Activated naive CD8-positive, alpha-beta T cell treated with anti-CD3 and anti-CD28 coated beads, Interleukin-2, amount 10 ng/mL, durations not matched to agents 7 days and 5 days (primary cell): ENCODE results near the gene KRTAP5-10. TPM values are rescaled to one million over a fixed set of nuclear protein-coding genes. Genes with fewer than 3 reads are reported as not detected.
"Not testable (repeated sequence)": the region's sequence is repeated elsewhere in the genome, so short reads cannot be mapped to it uniquely, and the experiment has no call there.

ENCODE experiments used
- ATAC-seq: fragments of 150-1000 bp; cut with Tn5 transposase; one replicate; pipeline ENCODE4 v1.10.0; 2021; ENCODE audit warnings: low read depth, moderate library complexity
- POLR2A ChIA-PET: fragments of 350-600 bp; sonication (Branson Sonifier 250); formaldehyde crosslinking; loops from one replicate; lab custom pipeline; 2021; ENCODE audit warnings: antibody characterized with exemption; lab: Charles Lee
- DNase-seq: peaks from one replicate; pipeline ENCODE4 v3.0.0; 2021
- H3K27ac Mint-ChIP-seq: one replicate; pipeline ENCODE4 v1.8.0; 2022; ENCODE audit warnings: mild to moderate bottlenecking, mixed read lengths
- H3K27me3 Mint-ChIP-seq: one replicate; pipeline ENCODE4 v1.8.0; 2022; ENCODE audit warnings: mild to moderate bottlenecking, moderate library complexity, mixed read lengths
- H3K36me3 Mint-ChIP-seq: one replicate; pipeline ENCODE4 v1.8.0; 2021; ENCODE audit warnings: mild to moderate bottlenecking, mixed read lengths
- H3K4me1 Mint-ChIP-seq: one replicate; pipeline ENCODE4 v1.8.0; 2021; ENCODE audit warnings: mixed read lengths
- H3K4me3 Mint-ChIP-seq: one replicate; pipeline ENCODE4 v1.8.0; 2022; ENCODE audit warnings: mild to moderate bottlenecking, moderate library complexity, mixed read lengths
- H3K9me3 Mint-ChIP-seq: one replicate; pipeline ENCODE4 v1.8.0; 2021; ENCODE audit warnings: mixed read lengths
- total RNA-seq, 2 experiments: library from RNA; stranded (reverse); gene quantifications; one replicate each; pipeline ENCODE4 v1.2.3, GENCODE V29; 2021

KRTAP5-10 gene
- not detected for total RNA-seq

- Mint-ChIP-seq H3K4me1 (no peaks in the 10 kb centered on the region), H3K9me3 (no peaks in the 10 kb centered on the region), H3K27me3 (peaks cover 28% of the 10 kb centered on the region), H3K4me3 (no peak within 1 kb of the TSS), H3K36me3 (no peaks in the 10 kb centered on the region), H3K27ac (no peak within 1 kb of the TSS)
- DNase-seq = no peak
- no peak for ATAC-seq
- POLR2A ChIA-PET = no interaction called here
These were observed at the start of gene KRTAP5-10 for GRCh38 chr11:71565263-71565662. Gene KRTAP5-10, plus strand, starts transcription at chr11:71565563. Its CDS starts 25 bp downstream, at chr11:71565588.

GRCh38 chr11:71518506-71519471, 46.6 kb upstream of the KRTAP5-10 start:
- POLR2A ChIA-PET = no interaction called here
- Mint-ChIP-seq H3K27ac (no peak overlapping the region), H3K27me3 (no peaks in the 10 kb centered on the region), H3K4me1 (no peaks in the 10 kb centered on the region), H3K36me3 (peaks cover 3% of the 10 kb centered on the region), H3K4me3 (no peak overlapping the region), H3K9me3 (peaks cover 7% of the 10 kb centered on the region)
- no peak for ATAC-seq
- no peak for DNase-seq

GRCh38 chr11:71519546-71519945, 45.8 kb upstream of the KRTAP5-10 start:
- H3K9me3 Mint-ChIP-seq = peaks cover 7% of the 10 kb centered on the region
- peaks cover 3% of the 10 kb centered on the region for H3K36me3 Mint-ChIP-seq
- H3K4me1 Mint-ChIP-seq = no peaks in the 10 kb centered on the region
- ATAC-seq (no peak), DNase-seq (no peak)
- no peaks in the 10 kb centered on the region for H3K27me3 Mint-ChIP-seq
- no peak overlapping the region for H3K27ac Mint-ChIP-seq
- no peak overlapping the region for H3K4me3 Mint-ChIP-seq
- POLR2A ChIA-PET = no interaction called here

DNA sequence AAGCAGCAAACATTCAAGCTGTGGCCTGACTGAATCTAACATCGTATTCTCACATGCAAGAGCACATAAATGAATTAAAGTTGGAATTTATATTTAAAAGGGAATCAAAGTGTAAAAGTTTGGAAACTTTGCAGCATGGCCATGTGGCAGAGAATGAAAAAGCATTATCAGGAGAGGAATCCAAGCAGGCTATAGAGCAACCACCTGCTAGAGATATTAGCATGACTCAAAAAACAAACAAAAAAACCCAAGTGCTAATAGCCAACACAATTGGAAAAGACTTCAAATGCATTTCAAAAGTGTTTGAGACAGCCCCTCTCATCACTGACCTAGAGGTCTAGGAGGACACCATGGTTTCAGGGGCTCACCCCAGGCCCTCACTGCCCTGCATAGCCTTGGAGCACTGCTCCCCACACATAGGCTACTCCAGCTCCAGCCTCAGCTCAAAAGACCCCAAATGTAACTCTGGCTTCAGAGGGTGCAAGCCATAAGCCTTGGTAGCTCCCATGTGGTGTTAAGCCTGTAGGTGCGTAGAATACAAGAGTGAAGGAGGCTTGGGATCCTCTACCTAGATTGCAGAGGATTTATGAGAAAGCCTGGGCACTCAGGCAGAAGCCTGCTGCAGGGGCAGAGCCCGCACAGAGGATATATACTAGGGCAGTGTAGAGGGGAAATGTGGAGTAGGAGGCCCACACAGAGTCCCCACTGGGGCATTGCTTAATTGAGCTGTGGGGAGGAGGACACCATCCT, 40.0 kb upstream of the KRTAP5-10 start:
- ATAC-seq = no peak
- Mint-ChIP-seq H3K36me3 (peaks cover 3% of the 10 kb centered on the region), H3K4me1 (no peaks in the 10 kb centered on the region), H3K9me3 (peaks cover 7% of the 10 kb centered on the region), H3K4me3 (no peak overlapping the region), H3K27me3 (peaks cover 4% of the 10 kb centered on the region), H3K27ac (no peak overlapping the region)
- DNase-seq = no peak
- POLR2A ChIA-PET = no interaction called here

- H3K27ac Mint-ChIP-seq = no peak overlapping the region
- DNase-seq (no peak), ATAC-seq (no peak)
- peaks cover 4% of the 10 kb centered on the region for H3K27me3 Mint-ChIP-seq
- H3K36me3 Mint-ChIP-seq = peaks cover 3% of the 10 kb centered on the region
- peaks cover 7% of the 10 kb centered on the region for H3K9me3 Mint-ChIP-seq
- POLR2A ChIA-PET = no interaction called here
- H3K4me1 Mint-ChIP-seq = no peaks in the 10 kb centered on the region
- no peak overlapping the region for H3K4me3 Mint-ChIP-seq
These were observed 39.3 kb upstream of the KRTAP5-10 start for GRCh38 chr11:71525938-71526495.

GRCh38 chr11:71526796-71527575, 38.4 kb upstream of the KRTAP5-10 start, which contains the start of gene KRTAP5-7:
Gene KRTAP5-7, plus strand, starts transcription at chr11:71527267. Its CDS starts 34 bp downstream, at chr11:71527301.
- DNase-seq, H3K27me3 Mint-ChIP-seq, H3K36me3 Mint-ChIP-seq, H3K4me1 Mint-ChIP-seq, H3K4me3 Mint-ChIP-seq, H3K27ac Mint-ChIP-seq, POLR2A ChIA-PET, H3K9me3 Mint-ChIP-seq, ATAC-seq: not testable (repeated sequence)

DNA sequence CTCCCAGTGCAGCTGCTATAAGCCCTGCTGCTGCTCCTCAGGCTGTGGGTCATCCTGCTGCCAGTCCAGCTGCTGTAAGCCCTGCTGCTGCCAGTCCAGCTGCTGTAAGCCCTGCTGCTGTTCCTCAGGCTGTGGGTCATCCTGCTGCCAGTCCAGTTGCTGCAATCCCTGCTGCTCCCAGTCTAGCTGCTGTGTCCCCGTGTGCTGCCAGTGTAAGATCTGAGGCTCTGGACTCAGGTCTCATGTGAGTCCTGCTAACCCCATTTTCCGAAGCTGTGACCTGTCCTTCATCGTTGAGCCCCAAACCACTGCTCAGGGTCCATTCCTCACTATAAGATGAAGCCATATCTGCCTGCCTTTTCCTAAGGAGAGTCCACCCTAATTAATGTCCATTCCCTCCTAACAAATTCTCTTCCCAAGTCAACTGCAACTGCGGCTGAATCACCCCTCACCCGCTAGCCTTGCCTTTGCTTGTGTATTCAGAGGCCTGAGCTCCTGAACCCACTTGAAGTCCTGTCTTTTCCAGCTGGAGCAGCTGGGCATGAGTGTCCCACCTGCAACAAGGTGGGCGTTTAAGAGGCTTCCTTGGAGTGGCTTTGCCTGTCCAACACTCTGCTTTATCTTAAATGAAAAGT, 37.7 kb upstream of the KRTAP5-10 start:
- ATAC-seq (no peak), DNase-seq (no peak)
- H3K36me3 Mint-ChIP-seq = no peaks in the 10 kb centered on the region
- POLR2A ChIA-PET = no interaction called here
- no peak overlapping the region for H3K27ac Mint-ChIP-seq
- no peak overlapping the region for H3K4me3 Mint-ChIP-seq
- H3K4me1 Mint-ChIP-seq = no peaks in the 10 kb centered on the region
- H3K27me3 Mint-ChIP-seq = peaks cover 4% of the 10 kb centered on the region
- peaks cover 1% of the 10 kb centered on the region for H3K9me3 Mint-ChIP-seq

DNA sequence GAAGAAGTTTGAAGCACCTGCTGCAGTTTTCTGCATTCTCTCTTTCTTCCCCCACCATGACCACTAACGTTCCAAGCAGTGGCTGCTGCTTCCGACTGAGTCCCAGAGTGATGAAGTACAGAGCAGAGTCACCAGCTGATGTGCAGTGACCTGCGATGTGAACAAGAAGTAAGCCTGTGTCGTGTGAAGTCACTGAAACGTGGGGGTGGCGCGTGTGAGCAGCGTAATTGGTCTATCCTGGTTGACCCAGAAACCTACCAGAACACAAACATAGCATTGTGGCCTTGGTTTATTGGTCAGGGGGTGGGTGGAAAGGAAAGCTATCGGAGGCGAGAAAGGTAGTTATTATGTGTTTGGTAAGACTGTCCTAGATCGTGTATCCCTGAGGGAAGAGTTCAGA, 34.8 kb upstream of the KRTAP5-10 start:
- H3K9me3 Mint-ChIP-seq = no peaks in the 10 kb centered on the region
- POLR2A ChIA-PET = no interaction called here
- no peaks in the 10 kb centered on the region for H3K4me1 Mint-ChIP-seq
- H3K27ac Mint-ChIP-seq = no peak overlapping the region
- H3K36me3 Mint-ChIP-seq = no peaks in the 10 kb centered on the region
- peaks cover 4% of the 10 kb centered on the region for H3K27me3 Mint-ChIP-seq
- DNase-seq (no peak), ATAC-seq (no peak)
- H3K4me3 Mint-ChIP-seq = no peak overlapping the region

GRCh38 chr11:71532036-71532610, 33.2 kb upstream of the KRTAP5-10 start:
- H3K27me3 Mint-ChIP-seq = peaks cover 4% of the 10 kb centered on the region
- DNase-seq (no peak), ATAC-seq (no peak)
- H3K27ac Mint-ChIP-seq = no peak overlapping the region
- no peaks in the 10 kb centered on the region for H3K4me1 Mint-ChIP-seq
- no peak overlapping the region for H3K4me3 Mint-ChIP-seq
- POLR2A ChIA-PET = no interaction called here
- no peaks in the 10 kb centered on the region for H3K36me3 Mint-ChIP-seq
- H3K9me3 Mint-ChIP-seq = no peaks in the 10 kb centered on the region

DNA sequence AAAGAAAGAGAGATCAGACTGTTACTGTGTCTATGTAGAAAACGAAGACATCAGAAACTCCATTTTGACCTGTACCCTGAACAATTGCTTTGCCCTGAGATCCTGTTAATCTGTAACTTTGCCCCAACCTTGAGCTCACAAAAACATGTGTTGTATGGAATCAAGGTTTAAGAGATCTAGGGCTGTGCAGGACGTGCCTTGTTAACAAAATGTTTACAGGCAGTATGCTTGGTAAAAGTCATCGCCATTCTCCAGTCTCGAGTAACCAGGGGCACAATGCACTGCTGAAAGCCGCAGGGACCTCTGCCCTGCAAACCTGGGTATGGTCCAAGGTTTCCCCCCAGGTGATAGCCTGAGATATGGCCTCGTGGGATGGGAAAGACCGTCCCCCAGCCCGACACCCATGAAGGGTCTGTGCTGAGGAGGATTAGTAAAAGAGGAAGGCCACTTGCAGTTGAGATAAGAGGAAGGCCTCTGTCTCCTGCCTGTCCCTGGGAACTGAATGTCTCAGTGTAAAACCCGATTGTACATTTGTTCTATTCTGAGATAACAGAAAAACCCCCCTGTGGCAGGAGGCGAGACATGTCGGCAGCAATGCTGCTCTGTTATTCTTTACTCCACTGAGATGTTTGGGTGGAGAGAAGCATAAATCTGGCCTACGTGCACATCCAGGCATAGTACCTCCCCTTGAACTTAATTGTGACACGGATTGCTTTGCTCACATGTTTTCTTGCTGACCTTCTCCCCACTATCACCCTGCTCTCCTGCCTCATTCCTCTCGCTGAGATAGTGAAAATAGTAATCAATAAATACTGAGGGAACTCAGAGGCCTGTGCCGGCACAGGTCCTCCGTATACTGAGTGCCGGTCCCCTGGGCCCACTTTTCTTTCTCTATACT, 30.4 kb upstream of the KRTAP5-10 start:
- ATAC-seq, POLR2A ChIA-PET: not testable (repeated sequence)

GRCh38 chr11:71535825-71536224, 29.5 kb upstream of the KRTAP5-10 start:
- H3K27me3 Mint-ChIP-seq = no peaks in the 10 kb centered on the region
- H3K9me3 Mint-ChIP-seq = no peaks in the 10 kb centered on the region
- H3K4me1 Mint-ChIP-seq = no peaks in the 10 kb centered on the region
- H3K4me3 Mint-ChIP-seq = no peak overlapping the region
- H3K36me3 Mint-ChIP-seq = no peaks in the 10 kb centered on the region
- POLR2A ChIA-PET = no interaction called here
- ATAC-seq (no peak), DNase-seq (no peak)
- no peak overlapping the region for H3K27ac Mint-ChIP-seq

More for the DNA sequence above, 30.4 kb upstream of the KRTAP5-10 start:
- not testable (repeated sequence) for DNase-seq, H3K27ac Mint-ChIP-seq, H3K27me3 Mint-ChIP-seq, H3K36me3 Mint-ChIP-seq, H3K4me3 Mint-ChIP-seq, H3K9me3 Mint-ChIP-seq, H3K4me1 Mint-ChIP-seq
